Keratinocyte (primary cell): ENCODE data around the gene PUM1. TPM values are rescaled to one million over a fixed set of nuclear protein-coding genes. Genes with fewer than 3 reads are reported as not detected.

Experiments
- DNase-seq: peaks from one replicate; pipeline ENCODE4 v3.0.0-alpha.2; 2011; ENCODE audit warnings: low read depth, missing footprints, low spot score
- FAIRE-seq: peaks from 2 replicates; lab custom pipeline; 2011; peaks lifted over from hg19 to GRCh38; lab: Jason Lieb, UNC
- H2AFZ ChIP-seq: 2 replicates; pipeline ENCODE4 v1.6.0; 2012; ENCODE audit warnings: low read length, control low read depth, inconsistent platforms; ENCODE audit not compliant: control insufficient read depth
- H3K27ac ChIP-seq: 2 replicates; pipeline ENCODE4 v1.5.1; 2011; ENCODE audit warnings: low read length; ENCODE audit not compliant: control insufficient read depth, insufficient read depth
- H3K27me3 ChIP-seq: 3 replicates; pipeline ENCODE4 v1.6.0; 2011; ENCODE audit warnings: low read length; ENCODE audit not compliant: control insufficient read depth, insufficient read depth; ENCODE audit errors: extremely low read depth
- H3K36me3 ChIP-seq, 2 experiments: 2 replicates in 1 of 2; 3 replicates in 1 of 2; pipeline ENCODE4 v1.5.1; 2011; ENCODE audit warnings: low read length in 2 of 2, mild to moderate bottlenecking in 1 of 2; ENCODE audit not compliant: control insufficient read depth in 2 of 2, insufficient read depth in 2 of 2; ENCODE audit errors: extremely low read depth in 1 of 2
- H3K4me1 ChIP-seq: 3 replicates; pipeline ENCODE4 v1.5.1; 2011; ENCODE audit warnings: low read length; ENCODE audit not compliant: control insufficient read depth, insufficient read depth; ENCODE audit errors: extremely low read depth
- H3K4me2 ChIP-seq: 3 replicates; pipeline ENCODE4 v1.6.0; 2011; ENCODE audit warnings: low read depth, low read length; ENCODE audit not compliant: control insufficient read depth, insufficient read depth; ENCODE audit errors: extremely low read depth
- H3K4me3 ChIP-seq, 3 experiments: fragments of 200-600 bp in 1 of 3; sonication (generic) in 1 of 3; 2 replicates in 2 of 3; 3 replicates in 1 of 3; pipeline ENCODE4 v1.5.1; 2011 to 2016; ENCODE audit warnings: low read length in 3 of 3, mild to moderate bottlenecking in 3 of 3, control low read depth in 2 of 3, inconsistent platforms in 1 of 3, low read depth in 1 of 3, mixed read lengths in 1 of 3, mixed run types in 1 of 3, moderate library complexity in 1 of 3; ENCODE audit not compliant: control insufficient read depth in 2 of 3, insufficient read depth in 2 of 3; ENCODE audit errors: extremely low read depth in 1 of 3
- H3K79me2 ChIP-seq: 2 replicates; pipeline ENCODE4 v1.6.0; 2012; ENCODE audit warnings: low read length; ENCODE audit not compliant: control insufficient read depth, insufficient read depth
- H3K9ac ChIP-seq: 3 replicates; pipeline ENCODE4 v1.6.0; 2011; ENCODE audit warnings: low read length; ENCODE audit not compliant: control insufficient read depth, insufficient read depth; ENCODE audit errors: extremely low read depth
- H3K9me1 ChIP-seq: 3 replicates; pipeline ENCODE4 v1.6.0; 2011; ENCODE audit warnings: low read length; ENCODE audit not compliant: control insufficient read depth, insufficient read depth; ENCODE audit errors: extremely low read depth
- H3K9me3 ChIP-seq: 2 replicates; pipeline ENCODE4 v1.5.1; 2012; ENCODE audit warnings: low read depth, low read length; ENCODE audit not compliant: control insufficient read depth
- H4K20me1 ChIP-seq: 3 replicates; pipeline ENCODE4 v1.6.0; 2011; ENCODE audit warnings: low read length; ENCODE audit not compliant: control insufficient read depth, insufficient read depth; ENCODE audit errors: extremely low read depth
- CTCF ChIP-seq, 3 experiments: IDR thresholded peaks in 1 of 3; conservative IDR thresholded peaks in 1 of 3; optimal IDR thresholded peaks in 1 of 3; 2 replicates in 2 of 3; 3 replicates in 1 of 3; pipeline versions ENCODE3 to v1.5.1; 2011; ENCODE audit warnings: low read length in 3 of 3, mild to moderate bottlenecking in 3 of 3, moderate library complexity in 2 of 3, control low read depth in 1 of 3, inconsistent platforms in 1 of 3; ENCODE audit not compliant: insufficient read depth in 2 of 3; ENCODE audit errors: extremely low read depth in 1 of 3
- EZH2 ChIP-seq: IDR thresholded peaks from one replicate; pipeline ENCODE4 v1.6.1; 2012; ENCODE audit warnings: inconsistent platforms, mild to moderate bottlenecking, low read length, moderate library complexity
- dilution Hi-C: fragments of 300-500 bp; cut with MboI; formaldehyde crosslinking; loops from one replicate; pipeline ENCODE4 v1.7.0; 2020; ENCODE audit warnings: low sequenced_read_pairs; ENCODE audit not compliant: extremely low pct_ligation_motif_present
- polyA plus RNA-seq, 5 experiments: library from polyadenylated mRNA; depleted of rRNA in 3 of 5; stranded (reverse) in 3 of 5; stranded (forward) in 1 of 5; unstranded in 1 of 5; fragments of >200 nt; gene quantifications; 1 replicate in 1 of 5; 2 replicates in 3 of 5; 3 replicates in 1 of 5; pipeline versions ENCODE4 v1.2.1 to v1.2.3, GENCODE V29; 2011 to 2012; ENCODE audit warnings: missing spikeins in 2 of 5, low read depth in 1 of 5, low replicate concordance in 1 of 5

Gene PUM1
- polyA plus RNA-seq, 1 donor (not counting 4 experiments of a cell fraction or from before 2014, with no cell fraction given): 68.6 TPM

GRCh38 chr1:31110846-31111245 is 45.3 kb upstream of the PUM1 start:
- Histone ChIP-seq H3K4me1 (peaks cover 7% of the 10 kb centered on the region), H2AFZ (no peak overlapping the region), H3K79me2 (no peaks in the 10 kb centered on the region), H3K9me1 (no peaks in the 10 kb centered on the region), H3K36me3 (no peaks in the 10 kb centered on the region), H3K27me3 (no peaks in the 10 kb centered on the region), H3K9me3 (no peaks in the 10 kb centered on the region), H3K4me3 (no peak overlapping the region), H4K20me1 (no peaks in the 10 kb centered on the region), H3K4me2 (no peak overlapping the region), H3K9ac (no peak overlapping the region), H3K27ac (no peak overlapping the region)
- FAIRE-seq (no peak), DNase-seq (no peak)
- TF ChIP-seq CTCF (optimal IDR thresholded peaks at IDR 0.05 in 1 of 3, IDR thresholded peaks at IDR 0.05 in 1 of 3, conservative IDR thresholded peaks at IDR 0.05 in 1 of 3; ENCODE audit: extremely low read depth in 1 of 3, insufficient read depth in 2 of 3, low read length in 3 of 3) (no peak), EZH2 (no peak)
- dilution Hi-C loops: no loop called here

- no peak for FAIRE-seq
- Histone ChIP-seq H3K9me1 (no peaks in the 10 kb centered on the region), H3K27ac (no peak overlapping the region), H3K4me1 (peaks cover 12% of the 10 kb centered on the region), H2AFZ (no peak overlapping the region), H3K27me3 (no peaks in the 10 kb centered on the region), H3K4me3 (no peak overlapping the region), H3K79me2 (no peaks in the 10 kb centered on the region), H3K9ac (no peak overlapping the region), H3K4me2 (no peak overlapping the region), H3K36me3 (no peaks in the 10 kb centered on the region), H3K9me3 (no peaks in the 10 kb centered on the region), H4K20me1 (no peaks in the 10 kb centered on the region)
- no peak for TF ChIP-seq CTCF (optimal IDR thresholded peaks at IDR 0.05 in 1 of 3, IDR thresholded peaks at IDR 0.05 in 1 of 3, conservative IDR thresholded peaks at IDR 0.05 in 1 of 3; ENCODE audit: extremely low read depth in 1 of 3, insufficient read depth in 2 of 3, low read length in 3 of 3)
- TF ChIP-seq EZH2: no peak
- dilution Hi-C loops: no loop called here
- no peak for DNase-seq
Measured at GRCh38 chr1:31108861-31109260, 43.3 kb upstream of the PUM1 start.
